ENCODE measurements around the gene TMEM115.

Gene TMEM115

DNA sequence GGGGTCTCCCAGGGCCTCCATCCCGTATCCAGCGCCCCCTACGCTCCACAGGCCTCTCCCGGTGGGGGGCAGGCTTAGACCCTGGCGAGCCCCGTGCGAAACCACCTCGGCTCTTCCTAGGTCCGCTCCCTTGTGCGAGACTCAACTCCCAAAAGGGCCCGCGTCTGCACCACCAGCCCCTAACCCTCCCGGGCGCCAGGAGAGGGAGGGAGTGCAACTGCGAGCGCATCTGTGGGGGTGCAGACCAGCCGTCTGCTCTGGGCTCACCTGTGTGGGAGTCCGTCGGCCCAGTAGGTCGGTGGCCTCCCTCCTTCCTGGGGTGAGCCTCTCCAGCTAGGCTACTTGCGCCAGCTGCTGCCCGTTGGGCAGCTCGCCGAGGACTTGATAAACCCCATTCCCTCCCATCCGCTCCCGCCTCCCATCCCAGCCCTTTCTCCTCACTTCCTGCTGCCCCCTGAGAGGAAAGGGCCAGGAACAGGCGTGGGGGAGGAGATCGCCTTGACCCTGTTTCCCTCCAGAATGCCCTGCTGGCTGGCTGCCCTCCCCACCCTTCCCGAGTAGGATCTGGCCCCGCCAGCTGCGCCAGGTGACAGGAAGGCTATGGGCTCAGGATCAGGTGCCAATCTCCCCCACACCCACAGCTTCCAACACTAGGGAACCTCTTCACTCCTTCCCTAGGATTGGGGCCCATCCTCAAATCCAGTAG lies 36.8 kb downstream of the TMEM115 start, which contains the start of gene HYAL2:
Gene HYAL2 (minus strand): TSS at position 360 of the 706 bp plus-strand sequence. CDS start 2,256 bp downstream, outside the sequence.
- Histone ChIP-seq H3K4me3 (peak within 1 kb of the TSS; percentile 57 to 92 (median 63)), H3K27ac (peak within 1 kb of the TSS; percentile 86 to 99 (median 97))

DNA sequence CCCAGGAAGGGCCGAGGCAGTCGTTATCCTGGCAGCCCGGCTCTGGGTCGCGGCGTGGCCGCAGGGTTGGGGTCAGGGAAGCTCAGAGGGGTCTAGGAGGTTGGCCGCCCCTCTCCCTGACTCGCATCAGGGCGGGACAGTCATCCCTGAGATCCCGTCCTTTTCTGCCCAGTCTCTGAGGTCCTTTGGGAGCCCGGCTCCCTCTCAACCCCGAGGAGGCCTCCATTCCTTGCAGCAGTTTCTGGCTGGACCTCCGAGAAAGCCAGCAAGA lies 37.3 kb downstream of the TMEM115 start:
- Histone ChIP-seq H3K4me3 (peak overlapping the region; percentile 57 to 92 (median 63)), H3K27ac (peak overlapping the region; percentile 86 to 99 (median 97))

DNA sequence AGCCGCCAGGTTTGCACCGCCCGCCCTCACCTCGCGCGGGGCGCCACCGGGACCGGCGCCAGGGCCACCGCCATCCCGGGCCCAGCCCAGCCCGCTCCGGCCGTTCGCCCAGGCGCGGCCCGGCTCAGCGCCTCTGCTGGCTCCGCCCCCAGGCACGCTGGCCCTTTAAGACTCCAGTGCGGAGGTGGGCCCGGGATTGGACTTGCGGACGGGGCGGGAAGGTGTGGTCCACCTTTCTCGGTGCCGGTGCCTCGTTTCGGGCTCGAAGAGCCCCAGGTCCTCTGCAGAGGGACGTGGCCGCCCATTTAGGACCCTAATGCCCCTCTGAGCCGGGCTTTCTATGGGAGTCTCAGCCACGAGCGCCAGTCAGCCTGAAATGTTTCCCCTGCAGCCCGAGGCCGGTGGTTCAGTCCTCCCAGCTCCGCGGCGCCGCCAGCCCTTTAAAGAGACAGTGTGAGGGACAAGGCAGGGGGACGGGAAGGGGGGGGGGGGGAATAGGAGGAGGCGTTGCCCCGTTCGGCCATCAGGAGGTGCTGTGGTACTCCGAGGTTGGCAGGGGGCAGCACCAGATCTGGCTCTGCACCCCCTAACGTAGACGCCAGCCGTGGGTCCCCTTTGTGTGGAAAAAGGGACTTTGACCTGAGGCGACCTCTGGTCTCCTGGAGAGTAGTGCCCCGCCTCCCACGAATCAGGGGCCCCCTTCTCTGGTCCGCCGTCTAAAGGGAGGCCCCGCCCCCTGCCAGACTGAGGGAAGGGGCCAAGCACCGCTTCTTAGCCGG lies 37.8 kb downstream of the TMEM115 start:
- Histone ChIP-seq H3K27ac (peak overlapping the region; percentile 86 to 99 (median 97)), H3K4me3 (peak overlapping the region; percentile 57 to 92 (median 63))

DNA sequence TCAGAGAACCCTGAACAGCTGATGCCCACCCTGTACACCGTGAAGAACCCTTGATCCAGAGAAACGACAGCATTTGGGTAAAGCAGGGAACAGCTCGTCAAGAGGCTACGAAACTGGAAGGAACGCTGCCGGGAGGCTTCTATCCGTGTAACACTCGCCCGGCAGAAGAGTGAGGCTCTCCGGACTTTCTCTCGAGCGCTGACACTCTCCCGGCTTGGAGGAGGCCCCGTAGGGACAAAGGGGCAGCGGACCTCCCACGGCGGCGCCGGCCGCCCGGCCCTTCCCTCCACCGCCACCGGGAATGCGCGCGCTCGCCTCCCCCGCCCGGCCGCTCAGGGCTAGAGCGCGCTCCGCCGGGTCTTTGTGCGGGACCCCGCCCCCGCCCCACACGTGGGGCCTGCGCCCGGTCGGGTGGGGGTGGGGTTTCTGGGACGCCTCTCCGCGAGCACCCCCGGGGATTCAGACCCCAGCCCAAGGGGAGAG lies 38.4 kb downstream of the TMEM115 start:
- H3K4me3 ChIP-seq, result peak overlapping the region; percentile 57 to 92 (median 63)
- peak overlapping the region; percentile 86 to 99 (median 97) for H3K27ac ChIP-seq

DNA sequence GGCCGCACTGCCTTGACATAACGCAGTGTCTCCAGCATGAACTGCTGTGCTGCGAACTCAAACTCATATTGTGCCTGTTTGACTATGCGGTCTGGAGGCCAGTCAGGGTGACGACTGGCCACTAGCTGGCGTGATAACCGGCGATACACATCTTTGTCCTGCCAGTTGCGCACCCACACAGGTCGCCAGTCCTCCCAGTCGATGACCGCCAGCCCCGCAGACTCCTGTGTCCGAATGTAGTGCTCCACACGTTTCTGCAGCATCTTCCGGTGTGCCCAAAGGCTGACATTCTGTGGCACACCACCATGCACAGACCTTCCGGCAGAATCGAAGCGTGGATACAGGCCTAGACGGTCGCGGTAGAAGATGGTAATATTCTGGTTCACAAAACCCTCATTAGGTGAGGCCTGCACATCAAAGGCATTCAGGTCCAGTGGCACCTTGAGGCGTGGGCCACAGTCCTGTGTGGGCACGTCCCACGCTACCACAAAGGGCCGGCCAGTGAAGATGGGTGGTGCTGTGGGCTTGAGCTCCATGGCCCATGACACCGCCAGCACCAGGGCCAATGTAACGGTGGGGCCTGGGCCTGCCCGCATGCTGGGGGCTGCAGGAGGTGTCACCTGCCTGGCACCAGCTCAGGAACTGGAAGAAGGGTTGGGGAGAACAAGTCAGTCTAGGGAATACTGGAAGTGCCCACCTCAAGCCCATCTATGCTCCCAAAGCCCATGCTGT lies 39.3 kb downstream of the TMEM115 start:
- Histone ChIP-seq H3K27ac (peak overlapping the region in 19 of 21 experiments; percentile 86 to 99 (median 97)), H3K4me3 (peak overlapping the region; percentile 57 to 92 (median 63))

DNA sequence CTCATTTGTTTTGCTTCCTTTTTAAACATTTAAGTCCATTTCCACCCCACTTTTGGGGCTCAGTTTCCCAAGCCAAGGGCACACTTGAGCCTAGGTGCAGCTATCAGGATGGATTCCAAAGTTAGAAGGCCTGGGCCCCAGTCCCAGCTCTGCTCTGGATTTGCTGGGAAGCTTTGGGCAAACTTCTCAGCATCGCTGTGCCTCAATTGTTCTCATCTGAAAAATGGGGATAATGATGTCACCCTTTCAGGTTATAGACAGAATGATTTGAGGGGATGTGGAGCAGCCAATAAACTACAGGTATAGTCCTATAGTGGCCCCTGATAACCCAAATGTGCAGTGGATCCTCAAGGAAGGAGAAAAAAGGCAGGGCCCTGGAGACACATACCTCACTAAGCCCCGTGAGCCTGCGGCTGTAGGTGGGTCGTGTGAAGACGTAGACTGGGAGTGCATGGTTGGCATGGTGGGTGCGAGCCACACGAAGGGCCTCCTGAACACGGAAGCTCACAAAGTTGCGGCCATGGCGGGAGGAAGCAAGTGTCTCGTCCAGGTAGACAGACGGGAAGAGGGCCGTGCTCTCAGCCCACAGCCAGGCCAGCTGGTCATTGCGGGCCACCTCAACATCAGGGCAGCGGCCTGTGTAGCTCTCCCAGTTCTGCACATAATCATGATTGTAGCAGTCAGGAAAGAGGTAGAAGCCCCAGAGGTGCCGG lies 40.0 kb downstream of the TMEM115 start:
- Histone ChIP-seq H3K27ac (peak overlapping the region in 12 of 21 experiments; percentile 1 to 98 (median 84)), H3K4me3 (peak overlapping the region in 1 of 7 experiments; percentile 1)

DNA sequence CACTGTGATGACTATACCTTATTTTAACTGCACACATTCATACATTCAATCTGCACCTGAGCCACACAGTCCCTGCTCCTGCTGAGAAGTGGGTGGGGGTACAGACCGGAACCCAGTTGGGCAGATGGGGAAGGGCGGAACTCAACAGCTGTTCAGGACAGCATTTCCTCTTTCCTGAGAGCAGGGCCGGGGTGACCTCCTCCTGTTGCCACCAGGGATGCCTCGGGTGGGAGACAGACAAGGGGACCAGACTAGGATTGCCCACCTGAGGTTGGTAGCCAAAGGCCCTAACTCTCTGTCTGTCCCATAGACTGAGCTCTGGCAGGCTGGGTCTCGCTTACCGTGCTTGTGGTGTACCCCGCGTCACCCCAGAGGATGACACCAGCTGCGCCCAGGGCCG lies 40.7 kb downstream of the TMEM115 start:
- no peak overlapping the region for H3K4me3 ChIP-seq
- H3K27ac ChIP-seq, result peak overlapping the region in 15 of 21 experiments; percentile 1 to 98 (median 83)

DNA sequence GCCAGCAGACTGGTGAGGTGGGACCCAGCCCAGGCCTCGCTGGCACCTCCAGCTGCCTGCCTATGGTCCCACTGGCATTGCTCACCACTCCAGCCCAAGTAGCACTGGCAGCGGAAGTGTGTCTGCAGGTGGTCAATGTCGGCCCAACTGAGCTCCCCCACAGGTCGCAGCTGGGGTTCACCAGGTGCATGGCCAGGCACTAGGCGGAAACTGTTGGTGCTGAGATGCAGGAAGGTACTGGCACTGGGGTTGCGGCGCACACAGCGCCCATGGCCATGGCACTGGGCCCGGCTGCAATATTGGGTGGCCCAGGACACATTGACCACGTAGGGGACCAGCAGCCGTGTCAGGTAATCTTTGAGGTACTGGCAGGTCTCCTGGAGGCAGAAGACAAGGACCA lies 41.2 kb downstream of the TMEM115 start:
- H3K27ac ChIP-seq, result peak overlapping the region in 20 of 21 experiments; percentile 21 to 98 (median 84)
- H3K4me3 ChIP-seq, result no peak overlapping the region

DNA sequence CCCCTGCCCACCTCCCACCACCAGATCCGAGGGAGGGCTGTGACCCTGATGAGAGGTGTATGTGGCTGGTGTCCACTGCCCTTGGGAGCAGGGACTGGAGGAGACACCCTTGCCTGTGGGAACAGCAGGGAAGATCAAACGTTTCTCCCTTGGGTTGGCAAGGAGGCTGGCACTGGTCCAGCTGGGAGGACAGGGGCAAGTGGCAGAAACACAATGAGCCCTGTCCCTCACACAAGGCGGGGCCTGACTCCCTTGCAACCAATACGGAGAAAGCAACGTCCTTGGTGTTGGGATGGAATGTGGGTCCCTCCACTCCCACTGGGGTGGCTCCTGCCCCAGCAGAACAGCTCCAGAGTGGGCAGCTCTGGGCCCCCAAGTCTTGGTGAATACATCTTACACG lies 42.0 kb downstream of the TMEM115 start:
- no peak overlapping the region for H3K4me3 ChIP-seq
- H3K27ac ChIP-seq, result peak overlapping the region in 20 of 21 experiments; percentile 70 to 98 (median 84)

DNA sequence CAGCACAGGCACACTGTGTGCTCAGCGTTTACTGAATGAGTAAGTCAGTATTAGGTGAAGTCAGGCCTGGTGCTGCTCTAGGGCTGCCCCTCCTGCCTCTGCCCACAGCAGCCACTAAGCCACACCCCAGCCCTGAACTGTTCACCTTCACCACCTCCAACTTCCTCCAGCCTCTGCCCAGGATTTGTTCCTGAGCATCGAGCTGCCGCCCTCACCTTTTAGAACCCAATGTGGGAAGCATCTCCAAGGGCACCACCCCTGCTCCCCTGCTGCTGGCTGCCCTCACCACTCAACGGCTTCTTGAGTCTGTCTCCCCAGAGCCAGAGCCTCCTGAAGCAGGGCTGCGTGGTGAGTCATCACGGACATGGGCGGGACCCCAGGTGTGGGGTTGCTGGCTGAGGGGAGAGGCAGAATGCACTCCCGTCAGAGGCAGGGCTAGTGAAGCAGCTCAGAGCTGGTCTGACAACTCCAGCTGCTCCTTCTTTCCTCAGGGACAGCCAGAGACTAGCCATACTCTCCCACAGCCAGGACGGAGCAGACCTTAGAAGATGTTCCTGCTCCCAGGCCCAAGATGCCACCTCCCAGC lies 42.6 kb downstream of the TMEM115 start:
- no peak overlapping the region for H3K4me3 ChIP-seq
- peak overlapping the region in 20 of 21 experiments; percentile 70 to 98 (median 84) for H3K27ac ChIP-seq

DNA sequence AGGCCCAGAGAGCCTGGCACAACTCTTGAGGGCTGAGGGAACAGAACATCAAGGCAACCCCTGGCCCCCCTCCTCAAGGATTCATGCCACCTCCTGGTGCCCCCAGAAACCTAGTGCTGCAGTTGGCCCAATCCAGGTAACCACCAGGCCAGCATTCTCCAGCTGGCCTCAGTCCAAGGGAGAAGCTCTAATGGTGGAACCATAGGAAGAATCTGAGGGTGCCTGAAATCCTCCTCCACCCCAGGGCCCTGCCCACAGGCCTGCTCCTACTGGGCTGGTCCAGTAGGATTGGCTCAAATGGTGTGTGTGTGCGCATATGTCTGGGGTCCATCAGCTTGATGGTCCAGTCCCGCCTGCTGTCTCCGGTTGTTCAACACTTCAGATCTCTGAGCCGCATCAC lies 44.5 kb downstream of the TMEM115 start:
- no peak overlapping the region for H3K4me3 ChIP-seq
- H3K27ac ChIP-seq, result peak overlapping the region in 6 of 21 experiments; percentile 8 to 91 (median 38)

DNA sequence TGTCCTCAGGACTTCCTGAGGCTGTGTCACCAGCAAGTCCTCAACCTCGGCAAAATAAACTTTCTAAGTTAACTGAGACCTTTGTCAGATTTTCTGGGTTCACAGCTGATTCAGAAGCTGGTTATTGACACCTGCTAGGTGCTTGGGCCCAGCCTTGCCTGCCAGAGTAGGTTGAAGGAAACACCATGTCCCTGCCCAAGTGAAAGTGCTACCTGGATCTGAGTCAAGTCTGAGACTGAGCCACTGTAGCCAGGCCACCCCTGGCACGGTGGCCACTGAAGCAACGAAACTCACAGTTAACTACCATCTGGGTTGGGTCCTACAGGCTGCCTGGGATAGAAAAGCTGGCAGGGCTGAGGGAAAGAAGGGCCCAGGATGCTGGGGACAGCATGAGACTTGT lies 45.0 kb downstream of the TMEM115 start:
- H3K4me3 ChIP-seq, result no peak overlapping the region
- peak overlapping the region in 5 of 21 experiments; percentile 8 to 91 (median 36) for H3K27ac ChIP-seq

DNA sequence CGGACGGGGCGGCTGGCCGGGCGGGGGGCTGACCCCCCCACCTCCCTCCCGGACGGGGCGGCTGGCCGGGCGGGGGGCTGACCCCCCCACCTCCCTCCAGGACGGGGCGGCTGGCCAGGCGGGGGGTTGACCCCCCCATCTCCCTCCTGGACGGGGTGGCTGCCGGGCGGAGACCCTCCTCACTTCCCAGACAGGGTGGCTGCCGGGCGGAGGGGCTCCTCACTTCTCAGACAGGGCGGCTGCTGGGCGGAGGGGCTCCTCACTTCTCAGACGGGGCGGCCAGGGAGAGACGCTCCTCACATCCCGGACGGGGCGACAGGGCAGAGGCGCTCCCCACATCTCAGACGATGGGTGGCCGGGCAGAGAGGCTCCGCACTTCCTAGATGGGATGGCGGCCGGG lies 47.3 kb downstream of the TMEM115 start:
- H3K27ac ChIP-seq, result peak overlapping the region in 14 of 21 experiments; percentile 22 to 86 (median 64)
- peak overlapping the region in 6 of 7 experiments; percentile 4 to 42 (median 21) for H3K4me3 ChIP-seq
